NB4 (cell line): ENCODE measurements around the gene SLC25A44.

Experiments
- CTCF ChIP-seq: IDR thresholded peaks from one replicate; pipeline ENCODE4 v1.5.1; 2012; ENCODE audit warnings: low read depth, low read length
- MAX ChIP-seq: IDR thresholded peaks from 2 replicates; pipeline ENCODE4 v1.6.1; 2011; ENCODE audit warnings: low read depth, low read length
- POLR2A ChIP-seq: IDR thresholded peaks from 2 replicates; pipeline ENCODE4 v1.6.1; 2011; ENCODE audit warnings: mild to moderate bottlenecking; ENCODE audit not compliant: insufficient read length; ENCODE audit errors: extremely low read depth

GRCh38 chr1:156213644-156213966 lies 19.7 kb downstream of the SLC25A44 start:
- TF ChIP-seq POLR2A, result no peak
- no peak for TF ChIP-seq CTCF
- no peak for TF ChIP-seq MAX
